ENCODE data around the gene FEN1.

GRCh38 chr11:61777234-61778090 lies 15.2 kb upstream of the FEN1 start:
- TF ChIP-seq CTCF (IDR thresholded peaks at IDR 0.05) (no peak), POLR2A (IDR thresholded peaks at IDR 0.05; ENCODE audit: low read depth) (no peak), POLR2AphosphoS5 (IDR thresholded peaks at IDR 0.05) (no peak)

Measured in esophagus muscularis mucosa (tissue), 3 donors.